HG03575 (cell line): Measurements from ENCODE around the gene TWSG1.
"Not testable (repeated sequence)": the region's sequence is repeated elsewhere in the genome, so short reads cannot be mapped to it uniquely, and the experiment has no call there.

Experiments used
- ATAC-seq: cut with Tn5 transposase; IDR thresholded peaks from one replicate; pipeline ENCODE4 v1.9.1; 2021; ENCODE audit not compliant: unreplicated experiment, insufficient number of reproducible peaks, low FRiP score; ENCODE audit errors: extremely low read depth

TWSG1 gene

GRCh38 chr18:9437021-9437437 is 102.5 kb downstream of the TWSG1 start:
- no peak for ATAC-seq

GRCh38 chr18:9437672-9438071 is 103.1 kb downstream of the TWSG1 start:
- ATAC-seq = no peak

- ATAC-seq = no peak
Observed at GRCh38 chr18:9441061-9441460, 106.5 kb downstream of the TWSG1 start.

GRCh38 chr18:9444549-9444948 is 110.0 kb downstream of the TWSG1 start:
- ATAC-seq = no peak

GRCh38 chr18:9446839-9447238 is 112.3 kb downstream of the TWSG1 start:
- ATAC-seq = no peak

GRCh38 chr18:9447334-9447733 is 112.8 kb downstream of the TWSG1 start:
- no peak for ATAC-seq

- no peak for ATAC-seq
Observed at GRCh38 chr18:9449600-9450414, 115.2 kb downstream of the TWSG1 start.

GRCh38 chr18:9450920-9451319 is 116.3 kb downstream of the TWSG1 start:
- ATAC-seq = not testable (repeated sequence)
